HG02571 (cell line): ENCODE data around the gene LINGO4.

Source experiments
- ATAC-seq: cut with Tn5 transposase; IDR thresholded peaks from one replicate; pipeline ENCODE4 v1.9.1; 2021; ENCODE audit warnings: mild to moderate bottlenecking, moderate library complexity; ENCODE audit not compliant: unreplicated experiment

LINGO4 gene, protein sequence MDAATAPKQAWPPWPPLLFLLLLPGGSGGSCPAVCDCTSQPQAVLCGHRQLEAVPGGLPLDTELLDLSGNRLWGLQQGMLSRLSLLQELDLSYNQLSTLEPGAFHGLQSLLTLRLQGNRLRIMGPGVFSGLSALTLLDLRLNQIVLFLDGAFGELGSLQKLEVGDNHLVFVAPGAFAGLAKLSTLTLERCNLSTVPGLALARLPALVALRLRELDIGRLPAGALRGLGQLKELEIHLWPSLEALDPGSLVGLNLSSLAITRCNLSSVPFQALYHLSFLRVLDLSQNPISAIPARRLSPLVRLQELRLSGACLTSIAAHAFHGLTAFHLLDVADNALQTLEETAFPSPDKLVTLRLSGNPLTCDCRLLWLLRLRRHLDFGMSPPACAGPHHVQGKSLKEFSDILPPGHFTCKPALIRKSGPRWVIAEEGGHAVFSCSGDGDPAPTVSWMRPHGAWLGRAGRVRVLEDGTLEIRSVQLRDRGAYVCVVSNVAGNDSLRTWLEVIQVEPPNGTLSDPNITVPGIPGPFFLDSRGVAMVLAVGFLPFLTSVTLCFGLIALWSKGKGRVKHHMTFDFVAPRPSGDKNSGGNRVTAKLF

DNA sequence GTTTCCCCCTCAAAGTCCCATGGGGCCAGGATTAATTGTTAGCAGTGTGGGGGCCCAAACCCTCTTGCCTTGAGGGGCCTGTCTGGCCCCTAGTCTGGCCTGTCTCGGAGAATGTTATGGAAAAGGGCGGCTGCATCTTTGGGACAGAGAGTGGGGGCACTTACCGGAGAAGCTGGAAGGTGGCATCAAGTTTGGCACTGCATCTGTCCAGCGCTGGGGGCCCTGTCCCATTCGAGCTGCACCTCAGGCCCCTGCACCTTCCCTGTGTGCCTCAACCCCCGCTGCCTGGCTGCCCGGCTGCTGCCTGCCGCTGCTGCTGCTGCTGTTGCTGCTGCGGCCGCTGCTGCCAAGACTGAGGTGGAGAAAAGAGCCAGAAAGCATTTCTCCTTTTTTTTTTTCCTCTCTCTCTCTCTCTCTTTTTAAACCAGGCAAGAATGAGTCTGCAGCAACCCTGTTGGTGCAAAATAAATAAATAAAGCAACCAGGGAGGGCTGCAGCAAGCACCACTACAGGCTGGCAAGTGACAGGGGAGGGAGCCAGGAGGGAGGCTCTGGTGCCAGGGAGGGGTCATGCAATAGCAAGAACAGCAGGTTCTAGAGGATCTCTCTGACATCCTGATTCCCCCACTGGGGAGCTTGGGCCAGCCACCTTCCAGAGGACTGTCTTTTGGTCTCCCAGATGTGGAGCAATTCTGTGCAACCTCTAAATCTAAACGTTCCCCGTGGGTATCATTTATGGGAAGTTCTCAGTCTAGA lies at the start of gene LINGO4:
LINGO4 (minus strand) TSS at position 354 of the 755 bp plus-strand sequence. CDS start 2,715 bp downstream, outside the sequence.
- no peak for ATAC-seq

DNA sequence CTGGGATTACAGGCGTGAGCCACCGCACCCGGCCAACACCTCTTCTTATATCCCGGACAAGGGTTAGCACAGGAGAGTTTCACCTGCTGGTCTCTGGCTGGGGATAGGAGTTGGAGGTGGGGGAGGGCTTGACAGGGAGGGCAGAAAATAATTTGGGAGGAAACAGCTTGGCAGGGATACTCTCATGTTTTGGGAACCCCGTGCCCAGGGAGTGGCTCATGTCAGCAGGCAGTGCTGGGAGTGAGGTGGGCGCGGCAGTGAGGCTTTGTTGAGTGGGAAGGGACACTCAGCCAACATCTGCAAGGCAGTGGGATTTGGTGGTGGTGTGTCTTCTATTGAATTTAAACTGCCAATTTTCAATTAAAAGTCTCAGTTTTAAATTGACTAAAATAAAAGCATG lies 49.4 kb upstream of the LINGO4 start:
- ATAC-seq: no peak

DNA sequence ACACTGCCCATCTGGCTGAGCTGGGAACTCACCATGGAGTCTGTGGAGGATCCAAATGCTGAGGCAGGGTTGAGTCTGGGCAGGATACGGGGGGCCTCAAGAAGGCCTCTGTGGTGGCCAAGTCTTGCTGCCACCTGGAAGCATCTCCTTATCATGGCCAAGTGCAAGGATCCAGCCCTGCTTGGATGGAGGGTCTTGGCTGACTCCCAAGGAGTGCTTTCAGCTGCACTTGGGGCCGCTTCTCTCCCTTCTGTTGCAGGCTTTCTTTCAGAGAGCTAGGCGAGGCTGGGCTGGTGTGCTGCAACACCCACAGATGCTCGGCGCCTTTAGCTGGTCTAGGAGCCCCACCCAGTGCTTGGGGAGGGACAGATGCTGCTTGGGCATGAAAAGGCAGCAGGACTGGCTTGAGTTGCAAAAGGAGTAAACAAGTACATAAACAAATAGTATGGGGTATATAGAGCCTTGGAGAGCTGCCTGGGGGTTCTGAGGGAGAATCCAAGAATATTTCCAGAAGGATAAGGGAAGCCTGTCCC lies 48.3 kb upstream of the LINGO4 start, which contains the start of gene THEM5:
THEM5 (minus strand) TSS at position 302 of the 533 bp plus-strand sequence; CDS start at position 155, 147 bp downstream.
- ATAC-seq: no peak

DNA sequence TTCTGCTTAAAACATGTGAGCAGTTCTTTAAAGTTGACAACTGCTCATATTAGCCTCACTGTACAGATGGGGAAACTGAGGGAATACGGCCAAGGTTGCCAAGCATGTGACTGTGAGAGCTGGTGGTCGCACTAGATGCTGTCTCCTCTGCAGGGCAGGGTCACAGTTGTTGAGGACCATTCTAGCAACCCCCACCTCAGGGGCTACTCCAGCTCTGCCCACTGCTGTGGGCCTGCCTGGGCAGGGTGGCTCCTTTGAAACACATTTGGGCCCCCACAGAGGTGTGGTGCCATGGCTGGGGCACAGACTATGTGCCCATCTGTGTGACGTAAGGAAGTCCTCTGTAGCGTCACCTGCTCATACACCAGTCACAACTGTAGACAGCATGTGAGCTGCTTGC lies 47.5 kb upstream of the LINGO4 start:
- no peak for ATAC-seq

DNA sequence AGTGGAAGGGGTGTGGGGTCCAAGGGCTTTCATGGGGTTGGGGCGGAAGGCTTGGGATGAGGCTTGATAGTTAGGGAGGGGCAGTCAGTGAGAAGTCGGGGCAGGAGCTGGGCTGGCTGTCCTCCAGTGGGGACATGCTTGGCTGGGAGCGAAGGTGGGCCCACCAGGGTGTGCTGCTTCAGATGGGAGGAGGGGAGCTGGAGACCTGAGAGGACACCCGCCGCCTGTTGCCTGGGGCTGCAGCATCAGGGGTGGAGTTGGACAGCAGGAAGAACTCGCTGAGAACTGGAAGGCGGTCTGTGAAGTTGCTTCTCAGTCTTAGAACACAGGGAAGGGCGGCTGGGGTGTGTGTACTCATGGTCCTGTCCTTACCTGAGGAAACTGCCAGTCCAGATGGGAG lies 46.7 kb upstream of the LINGO4 start:
- ATAC-seq: no peak

DNA sequence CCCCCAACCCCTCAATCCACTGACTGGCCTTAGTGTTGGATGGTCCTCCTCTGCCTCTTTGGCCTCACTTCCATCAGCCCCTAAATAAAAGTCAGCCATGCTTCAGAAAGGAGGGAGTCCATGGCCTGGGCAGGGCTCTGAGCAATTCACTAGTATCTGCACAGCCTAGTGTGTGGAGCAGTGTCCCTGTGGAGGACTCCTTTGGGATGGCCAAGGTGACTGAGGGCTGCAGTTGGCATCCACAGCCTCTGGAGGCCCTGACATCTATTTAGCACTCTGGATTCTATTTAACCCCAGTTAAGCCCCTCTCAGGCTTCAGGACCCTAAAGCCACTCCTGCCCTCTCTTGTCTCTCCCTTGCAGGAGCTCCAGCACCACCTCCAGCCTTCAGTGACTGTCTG lies 44.7 kb upstream of the LINGO4 start:
- ATAC-seq: no peak

DNA sequence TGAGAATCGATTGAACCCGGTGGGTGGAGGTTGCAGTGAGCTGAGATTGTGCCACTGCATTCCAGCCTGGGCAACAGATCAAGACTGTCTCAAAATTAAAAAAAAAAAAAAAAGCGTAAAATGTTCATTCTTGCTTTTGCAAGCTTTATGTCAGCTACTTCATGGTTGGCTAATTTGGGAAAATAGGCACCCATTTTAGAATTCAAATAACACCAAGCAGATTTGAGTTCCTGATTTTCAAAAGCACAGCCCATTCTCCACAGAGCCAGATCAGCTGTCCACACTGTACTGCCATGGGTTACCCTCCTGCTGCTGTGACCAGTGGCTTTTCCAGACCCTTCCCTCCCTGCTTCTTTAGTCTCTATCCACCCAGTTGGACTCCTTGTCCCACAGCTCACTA lies 43.9 kb upstream of the LINGO4 start:
- ATAC-seq: no peak

DNA sequence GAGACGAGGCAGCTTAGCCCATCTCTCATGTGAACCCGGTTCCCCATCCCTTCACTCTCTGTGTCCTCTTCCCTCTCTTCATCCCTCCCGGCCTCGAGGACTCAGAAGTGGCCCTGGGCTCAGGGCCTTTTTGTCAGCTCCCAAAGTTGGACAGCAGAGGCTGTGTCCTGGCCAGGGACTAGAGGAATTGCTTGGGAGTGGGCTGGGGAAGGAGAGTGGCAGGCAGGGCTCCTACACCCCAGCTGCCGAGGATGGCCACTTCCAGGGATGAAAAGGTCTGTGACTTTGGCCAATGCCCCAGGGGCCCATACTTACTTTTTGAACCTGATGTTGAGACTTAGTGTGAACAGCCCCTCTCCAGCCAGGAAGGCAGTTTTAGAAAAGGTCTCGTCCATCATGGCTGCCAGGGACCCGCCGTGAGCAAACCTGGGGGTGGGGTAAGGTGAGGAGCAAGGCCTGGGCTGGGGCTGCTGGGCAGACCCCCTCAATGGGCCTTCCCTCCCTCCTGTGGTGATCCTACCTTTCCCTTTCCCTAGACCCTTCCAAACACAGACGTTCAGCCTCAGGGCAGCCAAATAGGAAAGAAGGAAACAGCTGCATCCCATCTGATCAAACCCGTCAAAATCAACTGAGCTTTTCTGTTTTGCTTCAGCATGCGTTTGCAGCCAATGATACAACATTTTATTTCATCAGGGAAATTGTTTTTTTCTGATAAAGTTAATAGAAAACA lies 42.8 kb upstream of the LINGO4 start:
- no peak for ATAC-seq

DNA sequence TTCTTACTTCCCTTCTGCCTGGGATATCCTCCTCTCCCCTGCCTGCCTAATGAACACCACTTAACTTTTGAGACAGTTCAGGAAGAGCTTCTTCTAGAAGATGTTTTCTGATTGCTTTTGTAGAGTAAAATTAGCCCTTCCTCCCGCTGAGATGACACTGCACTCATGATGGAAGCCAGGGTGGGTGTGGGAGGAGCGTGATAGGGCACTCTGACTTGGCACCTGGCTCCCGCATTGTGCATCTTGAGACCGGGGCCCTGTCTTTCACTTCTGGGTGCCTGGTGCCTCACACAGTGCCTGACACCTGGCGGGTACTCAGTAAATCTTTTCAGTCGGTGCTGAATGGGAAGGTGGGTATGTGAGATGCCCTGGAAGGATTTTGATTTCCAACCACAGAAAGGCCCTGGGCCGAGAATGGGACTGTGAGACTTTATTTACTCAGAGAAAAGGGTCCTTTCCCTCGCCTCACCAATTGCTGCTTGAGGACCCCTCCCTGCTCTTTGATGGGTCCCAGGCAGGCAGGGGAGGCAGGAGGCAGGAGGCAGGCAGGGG lies 41.5 kb upstream of the LINGO4 start:
- ATAC-seq: no peak

DNA sequence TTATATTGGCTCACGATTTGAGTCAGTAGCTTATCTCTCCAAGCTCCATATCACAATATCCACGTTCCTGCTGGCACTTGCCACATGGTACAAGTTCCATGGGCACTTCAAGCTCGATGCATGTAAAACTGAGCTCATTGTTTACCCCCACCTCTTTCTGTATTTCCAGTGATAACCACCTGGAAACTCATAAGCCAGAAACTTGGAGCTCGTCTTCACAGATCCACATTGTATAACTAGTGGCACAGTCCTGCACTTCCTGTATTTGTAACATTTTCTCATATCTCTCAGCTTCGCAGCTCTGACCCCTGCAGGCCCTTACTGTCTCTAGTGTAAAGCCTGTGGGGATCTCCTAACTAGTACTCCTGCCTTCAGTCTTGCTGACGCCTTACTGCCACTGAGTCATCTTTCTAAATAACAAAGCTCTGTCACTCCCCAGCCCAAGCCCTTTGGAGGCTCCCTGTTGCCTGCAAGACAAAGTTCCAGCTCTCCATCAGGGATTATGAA lies 40.9 kb upstream of the LINGO4 start:
- ATAC-seq: no peak

DNA sequence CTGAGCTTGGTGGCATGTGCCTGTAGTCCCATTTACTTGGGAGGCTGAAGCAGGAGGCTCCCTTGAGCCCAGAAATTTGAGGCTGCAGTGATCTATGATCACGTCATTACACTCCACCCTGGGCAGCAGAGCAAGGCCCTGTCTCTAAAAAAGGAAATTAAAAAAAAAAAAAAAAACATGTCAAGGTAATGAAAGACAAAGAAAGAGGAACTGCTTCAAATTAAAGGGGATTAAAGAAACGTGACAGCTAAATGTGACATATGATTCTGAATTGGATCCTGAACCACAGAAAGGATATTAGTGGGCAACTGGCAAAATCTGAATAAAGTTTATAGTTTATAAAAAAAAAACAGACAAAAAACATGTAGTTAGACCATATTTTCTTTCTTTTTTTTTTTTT lies 38.2 kb upstream of the LINGO4 start:
- ATAC-seq: no peak

DNA sequence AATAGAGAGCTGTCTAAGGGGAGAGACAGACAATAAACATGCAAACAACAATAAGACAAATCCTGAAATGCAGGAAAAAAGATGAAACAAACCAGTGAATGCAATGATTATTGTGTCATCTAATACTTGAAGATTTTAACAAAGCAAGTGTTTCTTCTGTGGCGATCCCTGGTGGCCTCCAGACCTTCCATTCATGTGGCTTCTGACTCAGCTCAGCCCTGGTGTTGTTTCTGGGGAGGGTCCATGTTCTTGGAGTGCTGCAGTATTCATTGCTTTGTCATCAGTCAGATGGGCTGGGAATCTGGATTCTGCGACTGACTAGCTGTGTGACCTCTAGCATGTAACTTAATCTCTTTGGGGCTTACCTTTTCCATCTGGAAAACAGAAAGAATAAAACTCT lies 35.9 kb upstream of the LINGO4 start:
- no peak for ATAC-seq

DNA sequence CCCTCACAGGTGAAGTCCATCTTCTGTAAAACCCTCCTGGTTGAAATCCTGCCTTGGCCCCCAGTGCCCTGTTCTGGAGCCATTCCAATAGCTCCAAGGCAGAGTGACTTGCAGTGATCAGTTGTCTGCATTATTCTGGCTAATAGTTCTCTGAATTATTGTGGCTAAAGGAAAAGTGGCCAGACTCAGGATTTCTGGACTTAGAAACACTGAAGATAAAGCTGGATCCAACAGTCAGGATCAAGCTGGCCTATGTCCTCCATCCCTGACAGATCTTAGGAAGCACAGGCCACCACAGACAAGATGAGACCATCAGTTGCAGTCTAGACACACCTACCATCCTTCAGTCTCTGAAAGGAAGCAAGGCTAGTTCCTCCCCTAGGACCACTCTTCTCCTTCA lies 35.2 kb upstream of the LINGO4 start:
- no peak for ATAC-seq

DNA sequence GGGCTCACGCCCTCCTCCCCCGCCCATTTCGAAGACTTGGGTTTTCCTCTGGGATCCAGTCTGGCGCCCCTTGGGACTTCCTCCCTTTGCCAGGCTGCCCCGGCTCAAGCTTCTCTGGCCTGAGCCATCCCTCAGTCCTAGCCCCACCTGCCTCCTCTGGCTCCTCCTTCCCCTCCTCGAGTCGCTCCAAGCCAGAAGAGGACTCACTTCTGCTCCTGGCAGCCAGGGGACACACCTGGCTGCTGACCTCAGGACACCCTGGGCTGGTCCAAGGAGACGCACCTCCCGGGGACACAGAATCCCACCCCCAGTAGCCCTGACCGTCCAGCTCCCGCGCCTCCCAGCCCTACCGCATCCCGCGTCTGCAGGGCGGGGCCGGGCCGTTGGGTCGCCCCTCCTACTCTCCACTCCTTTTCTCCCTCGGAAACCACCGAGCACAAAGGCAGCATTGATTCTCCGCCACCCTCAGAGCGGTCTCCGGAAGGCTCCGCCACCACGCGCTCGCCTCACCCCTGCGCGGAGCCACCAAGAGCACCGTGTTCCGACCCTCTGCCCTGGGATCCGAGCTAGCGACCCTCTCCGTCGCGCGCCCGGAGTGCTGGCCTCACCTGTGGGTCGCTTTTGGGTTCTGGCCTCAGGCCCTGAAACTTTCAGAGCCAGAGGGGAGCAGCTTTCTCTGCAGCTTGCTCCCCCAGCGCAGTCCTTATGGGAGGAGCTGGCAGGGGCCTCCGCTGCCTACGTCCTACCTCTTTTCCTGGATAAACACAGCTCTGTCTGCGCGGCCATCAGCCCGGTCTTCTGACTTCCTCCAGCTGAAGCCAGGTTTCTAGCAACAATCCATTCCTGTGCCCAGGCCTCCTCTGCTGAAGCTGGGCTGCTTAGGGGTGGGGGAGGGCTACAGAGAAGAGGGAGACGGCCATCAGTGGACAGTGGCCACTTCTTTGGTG lies 34.5 kb upstream of the LINGO4 start, which contains the start of gene C2CD4D:
C2CD4D (minus strand) TSS at position 364 of the 947 bp plus-strand sequence. CDS start 831 bp downstream, outside the sequence.
- no peak for ATAC-seq

DNA sequence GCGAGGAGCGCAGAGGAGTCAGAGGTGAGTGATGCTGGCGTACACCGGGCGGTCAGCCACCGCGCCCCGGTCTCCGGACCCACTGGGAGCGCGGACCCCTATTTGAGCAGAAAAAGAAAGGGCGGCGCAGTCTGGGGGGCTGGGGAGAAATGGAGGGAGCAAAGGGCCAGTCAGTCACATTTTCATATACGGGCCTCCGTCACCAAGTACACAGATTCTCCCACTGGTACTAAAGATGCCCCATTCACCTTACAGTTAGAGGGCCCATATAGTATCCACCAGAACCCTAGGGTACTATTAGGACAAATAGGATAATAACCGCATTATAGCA lies 33.8 kb upstream of the LINGO4 start:
- no peak for ATAC-seq

DNA sequence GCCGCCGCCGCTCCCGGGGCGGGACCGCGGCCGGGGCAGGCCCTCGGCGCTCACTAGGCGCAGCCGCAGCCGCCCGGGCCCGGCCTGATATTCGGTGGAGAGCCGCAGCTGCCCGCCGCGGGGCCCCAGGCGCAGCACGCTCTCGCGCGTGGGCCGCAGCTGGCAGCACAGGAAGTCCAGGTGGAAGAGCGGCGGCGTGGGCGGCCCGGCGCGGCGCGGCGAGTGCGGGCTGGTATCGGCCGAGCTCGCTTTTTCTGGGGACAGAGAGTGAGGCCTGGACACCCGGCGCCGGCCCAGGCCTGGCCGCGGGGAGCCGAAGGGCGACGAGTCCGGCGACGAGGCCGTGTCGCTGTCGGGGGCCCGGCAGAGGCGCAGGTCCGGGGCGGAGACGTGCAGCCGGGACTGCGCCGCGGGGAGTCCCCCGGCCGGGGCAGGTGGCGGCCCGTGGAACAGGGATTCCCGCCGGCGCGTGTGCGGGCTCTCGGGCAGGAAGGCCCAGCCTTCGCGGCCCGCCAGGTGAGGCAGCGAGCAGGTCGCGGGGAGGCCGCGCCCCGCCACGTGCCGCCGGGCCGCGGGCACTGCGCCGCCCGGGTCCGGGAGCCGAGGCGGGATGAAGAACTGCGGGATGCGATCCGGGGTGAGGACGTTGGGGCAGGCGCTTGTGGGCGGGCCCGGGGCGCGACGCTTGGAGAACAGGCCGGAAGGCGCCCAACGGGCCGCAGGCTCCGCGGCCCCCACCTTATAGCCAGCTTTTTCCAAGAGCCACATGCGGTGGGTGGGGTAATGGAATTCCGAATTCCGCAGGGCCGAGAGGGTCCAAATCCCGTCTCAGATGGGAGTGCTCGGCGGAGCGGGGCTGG lies 33.2 kb upstream of the LINGO4 start:
- ATAC-seq: no peak

DNA sequence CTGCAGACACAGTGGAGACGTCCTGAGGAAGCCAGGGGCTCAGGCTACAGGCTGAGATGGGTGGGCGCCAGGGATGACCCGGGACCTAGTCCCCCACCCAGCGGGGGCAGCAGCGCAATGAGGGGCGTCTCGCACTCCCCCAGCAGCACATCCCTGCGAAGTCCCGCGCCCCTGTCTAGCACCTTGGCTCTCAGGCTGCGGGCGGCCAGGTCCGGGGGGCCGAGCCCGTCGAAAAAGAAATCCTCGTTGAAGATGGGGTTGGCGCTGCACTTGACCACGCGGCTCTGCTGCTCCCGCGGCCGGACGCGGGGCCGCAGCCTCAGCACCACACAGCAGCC lies 32.6 kb upstream of the LINGO4 start:
- no peak for ATAC-seq

DNA sequence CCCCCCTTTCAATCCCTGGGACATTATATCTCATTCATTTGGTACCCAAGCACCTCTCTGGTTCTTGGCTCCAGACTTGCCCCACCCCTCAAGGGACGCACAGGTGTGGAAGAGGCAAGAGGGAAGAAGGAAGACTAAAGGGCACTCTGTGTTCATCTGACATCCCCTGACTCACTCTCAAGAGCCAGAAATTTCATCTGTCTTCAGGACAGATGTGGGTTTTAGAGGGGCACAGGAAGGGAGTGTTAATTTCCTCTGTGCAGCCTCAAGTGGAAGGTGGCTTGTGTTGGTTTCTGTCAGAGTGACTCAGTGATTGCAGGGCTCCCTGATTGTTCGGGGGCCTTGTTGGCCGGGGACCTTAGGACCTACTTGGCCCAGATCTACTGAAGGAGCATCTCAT lies 32.0 kb upstream of the LINGO4 start:
- ATAC-seq: no peak
